GM18907 (cell line): ENCODE data around the gene ATM.

Experiments
- ATAC-seq: cut with Tn5 transposase; IDR thresholded peaks from one replicate; pipeline ENCODE4 v1.9.1; 2021; ENCODE audit warnings: mild to moderate bottlenecking, moderate library complexity; ENCODE audit not compliant: unreplicated experiment

Gene ATM

DNA sequence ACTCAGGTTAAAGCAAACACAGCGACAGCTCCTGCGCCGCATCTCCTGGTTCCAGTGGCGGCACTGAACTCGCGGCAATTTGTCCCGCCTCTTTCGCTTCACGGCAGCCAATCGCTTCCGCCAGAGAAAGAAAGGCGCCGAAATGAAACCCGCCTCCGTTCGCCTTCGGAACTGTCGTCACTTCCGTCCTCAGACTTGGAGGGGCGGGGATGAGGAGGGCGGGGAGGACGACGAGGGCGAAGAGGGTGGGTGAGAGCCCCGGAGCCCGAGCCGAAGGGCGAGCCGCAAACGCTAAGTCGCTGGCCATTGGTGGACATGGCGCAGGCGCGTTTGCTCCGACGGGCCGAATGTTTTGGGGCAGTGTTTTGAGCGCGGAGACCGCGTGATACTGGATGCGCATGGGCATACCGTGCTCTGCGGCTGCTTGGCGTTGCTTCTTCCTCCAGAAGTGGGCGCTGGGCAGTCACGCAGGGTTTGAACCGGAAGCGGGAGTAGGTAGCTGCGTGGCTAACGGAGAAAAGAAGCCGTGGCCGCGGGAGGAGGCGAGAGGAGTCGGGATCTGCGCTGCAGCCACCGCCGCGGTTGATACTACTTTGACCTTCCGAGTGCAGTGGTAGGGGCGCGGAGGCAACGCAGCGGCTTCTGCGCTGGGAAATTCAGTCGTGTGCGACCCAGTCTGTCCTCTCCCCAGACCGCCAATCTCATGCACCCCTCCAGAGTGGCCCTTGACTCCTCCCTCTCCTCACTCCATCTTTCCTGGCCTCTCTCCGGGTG, at the start of gene ATM, which contains the start of gene NPAT:
TSS of gene ATM (plus strand) at position 494 of the 774 bp plus-strand sequence. CDS start 4,558 bp downstream, outside the sequence.
TSS of gene NPAT (minus strand) at position 65 of the 774 bp plus-strand sequence. CDS start 102 bp downstream, outside the sequence.
- peak; percentile 80 for ATAC-seq

DNA sequence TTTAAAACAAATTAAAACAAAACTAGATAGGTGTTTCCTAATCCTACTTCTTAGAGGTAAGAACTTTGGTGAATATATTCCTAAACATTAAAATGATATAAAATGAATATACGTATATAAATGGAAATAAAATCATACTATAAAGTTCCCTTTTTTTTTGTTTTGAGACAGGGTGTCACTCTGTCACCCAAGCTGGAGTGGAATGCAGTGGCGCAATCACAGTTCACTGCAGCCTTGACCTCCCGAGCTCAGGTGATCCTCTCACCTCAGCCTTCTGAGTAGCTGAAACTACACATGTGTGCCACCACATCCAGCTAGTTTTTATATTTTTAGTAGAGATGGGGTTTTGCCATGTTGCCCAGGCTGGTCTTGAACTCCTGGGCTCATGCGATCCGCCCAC, 45.3 kb upstream of the ATM start:
- ATAC-seq, result no peak

DNA sequence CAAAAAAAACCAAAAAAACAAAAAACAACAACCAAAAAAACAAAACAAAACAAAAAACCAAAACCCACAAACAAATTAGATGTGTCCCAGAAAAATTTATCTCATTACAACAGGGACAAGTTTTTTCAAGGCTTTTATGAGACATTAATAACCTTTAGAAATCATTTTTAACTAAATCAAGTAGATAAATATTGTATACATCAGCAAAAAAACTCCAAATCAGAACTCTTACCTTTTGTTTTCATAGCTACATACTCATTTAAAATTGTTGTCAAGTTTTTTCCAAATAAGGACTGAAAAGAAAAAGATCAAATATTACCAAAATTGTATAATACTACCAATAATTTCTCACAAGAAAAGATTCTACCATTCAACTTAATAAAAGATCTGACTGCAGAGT, 29.1 kb upstream of the ATM start:
- ATAC-seq, result no peak

GRCh38 chr11:108196901-108197300, 26.0 kb upstream of the ATM start:
- no peak for ATAC-seq

DNA sequence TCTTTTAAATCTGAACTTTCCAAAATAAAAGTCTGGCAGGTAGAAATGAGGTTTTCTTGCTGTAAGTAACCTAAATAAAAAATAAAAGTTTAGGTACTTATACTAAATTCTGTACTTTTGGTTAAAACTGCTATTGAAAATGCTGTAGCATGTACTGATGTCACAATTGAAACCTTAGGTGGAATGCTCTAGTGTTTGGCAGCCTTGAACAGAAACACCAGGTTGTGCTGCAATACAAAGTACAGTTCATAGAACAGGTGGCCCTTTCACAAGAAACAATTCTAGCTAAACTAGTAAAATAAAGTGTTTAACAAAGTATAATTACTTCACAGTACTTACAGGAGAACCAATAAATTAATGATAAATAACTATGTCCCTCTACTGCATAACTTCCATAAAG, 25.5 kb upstream of the ATM start:
- ATAC-seq, result no peak

GRCh38 chr11:108198833-108199232, 24.0 kb upstream of the ATM start:
- ATAC-seq, result no peak

DNA sequence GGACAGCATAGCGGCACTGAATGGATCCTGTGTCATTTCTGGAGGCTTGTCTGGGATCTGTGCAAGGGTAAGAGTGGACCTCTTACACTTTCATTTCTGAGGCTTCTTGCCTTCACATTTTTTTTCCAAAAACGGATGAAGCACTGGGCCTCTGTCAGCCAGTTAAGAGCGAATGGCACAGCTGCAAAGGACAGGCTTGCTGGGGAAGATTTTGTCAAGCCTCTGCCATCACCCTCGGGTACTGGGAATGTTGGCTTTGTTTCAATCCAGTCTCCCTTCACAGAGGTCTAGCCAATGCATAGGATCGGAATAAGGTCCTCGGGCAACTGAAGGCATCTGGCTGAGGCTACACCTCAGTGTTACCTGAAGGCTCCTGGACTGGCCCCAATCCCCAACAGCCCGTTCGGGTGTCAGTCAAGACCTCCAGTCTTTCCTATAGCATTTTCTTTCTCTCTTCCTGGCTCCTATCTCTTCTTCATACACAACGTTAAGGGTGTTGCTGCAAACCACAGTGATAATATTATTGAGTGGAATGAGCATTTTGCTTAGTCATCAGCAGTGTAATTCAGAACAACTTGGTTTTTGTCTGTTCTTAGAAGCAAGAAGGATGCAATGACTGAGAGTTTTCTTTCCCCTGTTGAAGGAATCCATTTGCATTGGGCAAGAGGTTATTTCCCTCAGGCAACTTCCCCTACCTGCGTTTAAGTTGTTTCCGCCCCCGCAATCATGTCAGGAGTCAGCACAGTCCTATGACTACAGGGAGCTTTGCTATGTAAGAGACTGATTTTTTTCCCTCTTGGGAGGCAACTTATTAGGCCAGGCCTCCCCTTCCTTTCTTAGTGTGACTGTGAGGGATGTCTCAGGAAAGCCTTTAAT, 23.2 kb upstream of the ATM start:
- ATAC-seq, result peak; percentile 87

DNA sequence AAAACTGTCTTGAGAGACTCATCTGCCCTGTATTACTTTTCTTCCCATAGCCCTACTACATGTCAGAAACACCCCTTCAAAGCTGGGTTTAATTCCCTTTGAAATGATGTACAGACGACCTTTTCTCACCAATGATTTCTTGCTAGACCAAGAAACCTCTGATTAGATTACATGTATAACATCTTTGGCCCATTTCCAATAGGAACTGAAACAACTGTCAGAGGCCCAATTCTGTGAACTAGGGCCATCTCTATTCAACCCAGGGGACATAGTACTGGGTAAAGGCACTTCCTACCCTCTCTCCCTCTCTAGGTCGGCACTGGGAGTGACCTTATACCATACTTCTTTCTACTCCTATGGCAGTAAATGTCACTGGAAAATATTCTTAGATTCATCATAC, 19.8 kb upstream of the ATM start:
- ATAC-seq, result no peak

- no peak for ATAC-seq
These were observed 18.5 kb upstream of the ATM start for GRCh38 chr11:108204376-108204775.

DNA sequence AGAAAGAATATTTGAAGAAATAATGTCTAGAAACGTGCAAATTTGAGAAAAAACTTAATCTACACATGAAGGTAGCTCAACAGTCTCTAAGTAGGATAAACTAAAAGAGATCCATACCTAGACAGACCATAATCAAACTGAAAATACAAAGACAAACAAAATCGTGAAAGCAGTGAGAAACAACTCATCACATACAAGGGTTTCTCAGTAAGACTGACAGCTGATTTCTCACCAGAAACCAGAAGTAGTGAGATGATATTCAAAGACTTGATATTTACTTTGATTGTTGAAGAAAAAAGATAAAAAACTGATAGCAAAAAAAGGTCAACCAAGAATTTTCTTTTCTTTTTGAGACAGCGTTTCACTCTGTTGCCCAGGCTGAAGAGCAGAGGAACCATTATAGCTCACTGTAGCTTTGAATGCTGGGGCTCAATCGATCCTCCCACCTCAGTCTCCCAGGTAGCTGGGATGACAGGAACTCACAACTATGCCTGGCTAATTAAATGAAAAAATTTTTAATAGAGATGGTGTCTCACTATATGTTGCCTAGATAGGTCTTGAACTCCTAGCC, 17.9 kb upstream of the ATM start:
- ATAC-seq, result no peak

DNA sequence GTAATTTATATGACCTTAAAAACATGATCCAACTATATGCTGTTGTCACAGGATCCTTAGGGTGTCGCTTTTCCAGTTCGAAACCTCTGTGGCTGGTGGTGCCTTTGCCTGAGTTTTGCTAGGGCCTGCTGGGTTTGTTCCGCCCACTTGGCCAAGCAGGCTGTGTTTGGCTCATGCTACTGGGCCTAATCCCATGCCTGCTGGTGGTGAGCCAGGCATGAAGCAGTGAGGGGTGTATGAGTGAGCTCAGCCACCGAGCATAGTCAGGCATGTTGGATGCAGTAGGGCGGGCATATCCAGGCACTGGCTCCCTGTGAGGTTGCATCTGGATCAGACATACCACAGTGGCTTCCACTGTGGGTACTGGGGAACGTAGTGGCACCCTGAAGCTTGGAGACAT, 16.7 kb upstream of the ATM start:
- ATAC-seq, result no peak

- ATAC-seq, result no peak
These were observed 15.7 kb upstream of the ATM start for GRCh38 chr11:108206969-108207682.

DNA sequence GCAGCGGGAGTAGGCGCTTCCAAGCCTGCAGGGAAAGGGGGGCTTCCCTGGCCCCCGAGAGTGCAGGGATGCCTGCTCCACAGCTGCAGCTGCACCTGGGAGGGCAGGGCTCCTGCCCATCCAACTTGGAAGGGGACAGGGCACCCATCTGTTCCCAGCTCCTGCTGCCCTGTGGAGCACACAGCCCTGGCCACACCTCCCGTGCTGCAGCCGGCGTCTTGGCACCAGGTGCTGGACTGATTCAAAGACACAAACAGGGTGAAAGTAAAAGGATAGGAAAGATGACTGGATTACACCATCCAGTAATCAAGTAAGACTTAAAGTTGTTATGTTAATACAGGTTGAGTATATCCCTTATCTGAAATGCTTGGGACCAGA, 15.2 kb upstream of the ATM start:
- ATAC-seq, result no peak

- ATAC-seq, result no peak
These were observed 12.4 kb upstream of the ATM start for GRCh38 chr11:108210441-108210840.

GRCh38 chr11:108213784-108214183, 9.1 kb upstream of the ATM start:
- no peak for ATAC-seq

DNA sequence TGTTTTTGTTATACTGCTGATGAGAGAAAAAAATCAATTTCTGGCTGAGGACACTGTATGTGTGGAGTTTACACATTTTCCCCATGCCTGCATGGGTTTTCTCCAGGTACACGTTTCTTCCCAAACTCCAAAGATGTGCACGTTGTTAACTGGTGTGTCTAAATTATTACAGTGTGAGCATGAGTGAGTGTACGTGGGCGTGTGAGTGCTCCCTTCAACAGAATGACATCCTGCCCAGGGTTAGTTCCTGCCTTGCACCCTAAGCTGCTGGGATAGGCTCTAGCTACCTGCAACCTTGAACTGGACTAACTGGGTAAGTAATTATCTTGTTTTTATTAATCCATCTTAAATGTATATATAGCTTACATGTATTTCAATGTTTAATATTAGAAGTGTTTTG, 5.9 kb upstream of the ATM start:
- no peak for ATAC-seq

- ATAC-seq, result no peak
These were observed 4.4 kb upstream of the ATM start for GRCh38 chr11:108218455-108218854.

GRCh38 chr11:108218912-108219783, 3.7 kb upstream of the ATM start:
- ATAC-seq, result no peak

DNA sequence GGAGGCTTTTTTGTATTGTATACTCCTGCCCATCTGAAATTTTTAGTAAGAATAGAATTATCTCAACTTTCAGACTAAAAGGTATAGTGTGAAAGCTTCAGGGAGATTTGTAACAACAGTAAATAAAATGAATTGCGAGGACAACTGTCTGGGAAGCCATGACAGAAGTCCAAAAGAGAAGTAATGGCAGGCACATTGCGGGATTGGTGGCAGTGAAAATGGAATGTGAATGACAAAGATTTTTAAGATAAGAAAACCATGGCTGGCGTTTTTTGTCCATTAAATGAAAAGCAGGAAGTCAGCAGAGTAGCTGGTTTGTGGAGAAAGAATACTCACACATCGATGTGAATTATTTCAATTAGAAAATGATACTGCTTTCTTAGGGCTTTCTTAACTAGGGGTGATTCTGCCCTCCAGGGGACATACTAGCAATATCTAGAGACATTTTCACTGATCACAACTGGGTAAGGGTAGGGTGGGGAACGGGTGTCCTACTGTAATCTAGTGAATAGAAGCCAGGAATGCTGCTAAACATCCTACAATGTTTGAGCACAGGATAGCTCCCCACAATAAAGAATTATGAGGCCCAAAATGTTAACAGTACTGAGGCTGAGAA, 2.0 kb upstream of the ATM start:
- ATAC-seq, result no peak

- no peak for ATAC-seq
These were observed 1.5 kb upstream of the ATM start for GRCh38 chr11:108221371-108221770.
